CD4-positive, alpha-beta T cell treated with Interleukin-17A for 4 hours (primary cell): ENCODE data around the gene PIK3R3.
"Not testable (repeated sequence)": the region's sequence is repeated elsewhere in the genome, so short reads cannot be mapped to it uniquely, and the experiment has no call there.

Experiments used
- DNase-seq: peaks from one replicate; pipeline ENCODE4 v3.0.0-alpha.2; 2020; ENCODE audit warnings: mixed read lengths

PIK3R3 gene

GRCh38 chr1:46099215-46099614, 33.2 kb downstream of the PIK3R3 start:
- DNase-seq, result no peak

GRCh38 chr1:46098027-46098712, 34.3 kb downstream of the PIK3R3 start:
- no peak for DNase-seq

DNA sequence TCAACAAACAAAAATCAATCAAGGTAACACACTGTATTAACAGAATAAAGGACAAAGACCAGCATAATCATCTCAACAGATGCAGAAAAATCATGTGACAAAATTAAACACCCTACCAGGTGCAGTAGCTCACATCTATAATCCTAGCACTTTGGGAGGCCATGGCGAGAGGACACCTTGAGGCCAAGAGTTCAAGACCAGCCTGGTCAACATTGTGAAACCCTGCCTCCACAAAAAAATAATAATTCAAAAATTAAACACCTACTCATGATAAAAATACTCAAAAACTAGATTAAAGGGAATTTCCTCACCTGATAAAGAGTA, 35.3 kb downstream of the PIK3R3 start:
- no peak for DNase-seq

- DNase-seq, result no peak
These were observed 35.9 kb downstream of the PIK3R3 start for GRCh38 chr1:46096269-46097148.

GRCh38 chr1:46095110-46095509, 37.3 kb downstream of the PIK3R3 start:
- DNase-seq, result not testable (repeated sequence)

DNA sequence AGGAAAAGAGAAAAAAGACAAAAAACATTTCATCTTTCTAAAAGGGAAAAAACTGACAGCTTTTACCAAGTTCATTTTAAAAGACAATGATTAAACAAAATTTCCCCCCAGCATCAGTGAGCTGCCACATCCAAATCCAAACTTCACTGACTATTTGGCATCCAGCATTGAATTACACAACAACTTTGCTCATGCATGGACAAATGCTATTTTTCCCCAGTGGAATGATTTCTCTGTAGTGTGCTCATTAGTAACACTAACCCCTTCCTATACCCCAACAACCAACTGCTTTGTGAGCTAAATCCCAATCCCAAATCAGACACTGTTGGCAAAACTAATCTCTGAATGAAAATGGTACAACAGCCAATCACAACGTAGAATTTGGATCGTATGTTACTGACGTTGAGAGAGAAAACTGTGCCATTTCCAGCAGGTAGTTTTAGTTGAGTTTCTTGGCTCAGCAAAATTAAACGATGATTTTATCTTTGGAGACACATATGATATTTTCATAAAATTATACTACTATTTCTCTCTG, 37.9 kb downstream of the PIK3R3 start:
- no peak for DNase-seq

GRCh38 chr1:46093832-46094231, 38.6 kb downstream of the PIK3R3 start:
- DNase-seq, result not testable (repeated sequence)

DNA sequence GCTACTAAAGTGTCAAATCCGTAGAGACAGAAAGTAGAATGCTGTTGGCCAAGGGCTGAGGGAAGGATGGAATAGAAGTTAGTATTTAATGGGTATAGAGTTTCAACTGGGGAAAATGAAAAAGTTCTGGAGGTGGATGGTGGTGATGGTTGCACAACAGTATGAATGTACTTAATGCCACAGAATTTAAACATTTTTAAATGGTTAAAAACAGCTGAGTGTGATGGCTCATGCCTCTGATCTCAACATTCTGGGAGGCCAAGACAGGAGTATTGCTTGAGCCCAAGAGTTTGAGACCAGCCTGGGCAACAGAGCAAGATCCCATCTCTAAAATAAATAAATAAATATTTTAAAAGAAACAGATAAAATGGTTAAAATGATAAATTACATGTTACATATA, 44.5 kb downstream of the PIK3R3 start:
- no peak for DNase-seq

- no peak for DNase-seq
These were observed 45.9 kb downstream of the PIK3R3 start for GRCh38 chr1:46086576-46086975.

DNA sequence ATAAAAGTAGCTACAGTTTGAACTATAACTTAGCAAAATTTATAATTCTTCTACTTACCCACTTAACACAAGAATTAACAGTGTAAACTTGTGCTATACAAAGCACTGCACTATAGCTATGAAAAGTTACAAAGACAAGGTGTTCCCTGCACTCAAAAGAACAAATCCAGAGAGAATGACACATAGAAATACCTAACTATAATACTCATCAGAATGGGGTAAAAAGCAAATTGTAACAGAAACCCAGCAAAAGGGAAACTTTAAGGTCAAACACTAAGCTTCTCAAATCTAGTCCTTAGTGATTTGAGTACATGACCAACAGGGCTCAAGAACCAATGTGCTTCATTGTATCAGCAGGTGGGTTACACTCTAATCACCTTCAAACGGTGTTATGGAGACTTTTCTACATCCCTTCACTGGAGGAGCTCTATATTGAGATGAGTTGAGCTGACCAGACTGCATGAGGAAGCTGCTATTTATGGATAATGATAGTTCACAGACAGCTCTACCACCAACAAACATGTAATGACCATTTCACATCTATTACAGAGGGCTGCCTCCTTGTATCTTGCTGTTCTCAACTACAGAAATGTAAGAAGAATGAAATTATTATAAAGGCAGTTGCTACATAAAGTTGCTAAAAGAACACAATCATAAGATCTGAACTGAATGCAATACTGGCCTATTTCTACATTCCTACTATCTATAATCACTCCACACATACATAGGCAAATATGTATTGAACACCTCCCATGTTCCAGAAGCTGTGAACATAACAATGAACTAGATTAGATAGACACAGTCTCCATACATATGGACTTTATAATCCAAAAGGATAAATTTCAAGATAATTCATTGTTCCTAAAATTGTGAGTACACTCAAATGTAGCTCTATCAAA, 47.6 kb downstream of the PIK3R3 start:
- no peak for DNase-seq

DNA sequence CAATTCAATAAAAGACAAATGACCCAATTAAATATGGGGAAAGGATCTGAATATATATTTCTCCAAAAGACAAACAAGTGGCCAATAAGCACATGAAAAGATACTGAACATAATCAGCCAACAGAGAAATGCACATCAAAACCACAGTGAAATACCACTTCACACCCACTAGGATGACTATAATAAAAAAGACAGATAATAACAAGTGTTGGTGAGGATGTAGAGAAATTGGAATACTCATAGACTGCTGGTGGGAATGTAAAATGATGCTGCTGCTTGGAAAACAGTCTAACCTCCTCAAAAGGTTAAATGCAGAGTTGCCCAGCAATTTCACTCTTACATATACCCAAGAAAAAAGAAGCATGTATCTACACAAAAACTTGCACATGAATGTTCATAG, 48.9 kb downstream of the PIK3R3 start:
- no peak for DNase-seq

GRCh38 chr1:46081619-46082018, 50.8 kb downstream of the PIK3R3 start:
- no peak for DNase-seq

GRCh38 chr1:46081206-46081605, 51.2 kb downstream of the PIK3R3 start:
- DNase-seq, result no peak

- no peak for DNase-seq
These were observed 52.2 kb downstream of the PIK3R3 start for GRCh38 chr1:46080257-46080656.

DNA sequence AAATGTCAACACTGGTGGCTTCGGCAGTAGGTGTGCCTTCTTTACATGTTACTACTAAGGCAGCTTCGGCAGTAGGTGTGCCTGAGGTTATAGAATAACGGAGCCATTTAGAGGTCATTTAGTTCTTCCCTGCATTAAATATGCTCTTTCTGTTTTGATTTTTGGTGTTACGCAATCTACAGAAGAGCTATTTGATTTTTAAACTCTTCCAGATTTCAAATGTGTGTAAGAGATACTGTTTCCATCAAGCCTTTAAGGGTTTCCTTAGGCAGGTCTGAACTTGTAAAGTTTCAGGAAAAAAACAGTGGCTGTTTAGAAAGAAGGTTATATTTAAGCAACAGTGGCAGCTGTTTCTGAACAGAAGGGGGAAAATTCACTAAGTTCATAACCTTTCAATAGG, 54.8 kb downstream of the PIK3R3 start:
- DNase-seq, result no peak

- no peak for DNase-seq
These were observed 56.1 kb downstream of the PIK3R3 start for GRCh38 chr1:46076343-46076742.

DNA sequence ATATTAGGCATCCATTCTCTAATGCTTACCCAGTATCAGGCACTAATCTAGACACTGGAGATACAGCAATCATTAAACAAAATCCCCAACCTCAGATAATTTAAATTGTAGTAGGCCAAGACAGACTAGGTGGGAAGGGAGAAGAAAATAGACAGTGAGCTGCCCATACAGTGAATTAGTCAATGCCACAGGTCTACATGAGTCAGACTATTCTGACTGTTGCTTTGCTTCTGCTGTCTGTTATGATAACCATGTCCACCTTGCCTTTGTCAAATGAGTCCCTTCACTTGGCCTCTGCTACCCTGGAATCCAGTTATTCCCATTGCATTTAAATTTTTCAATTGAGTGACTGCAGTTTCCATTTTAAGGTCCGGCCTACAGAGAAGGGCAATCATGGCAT, 59.5 kb downstream of the PIK3R3 start:
- no peak for DNase-seq

DNA sequence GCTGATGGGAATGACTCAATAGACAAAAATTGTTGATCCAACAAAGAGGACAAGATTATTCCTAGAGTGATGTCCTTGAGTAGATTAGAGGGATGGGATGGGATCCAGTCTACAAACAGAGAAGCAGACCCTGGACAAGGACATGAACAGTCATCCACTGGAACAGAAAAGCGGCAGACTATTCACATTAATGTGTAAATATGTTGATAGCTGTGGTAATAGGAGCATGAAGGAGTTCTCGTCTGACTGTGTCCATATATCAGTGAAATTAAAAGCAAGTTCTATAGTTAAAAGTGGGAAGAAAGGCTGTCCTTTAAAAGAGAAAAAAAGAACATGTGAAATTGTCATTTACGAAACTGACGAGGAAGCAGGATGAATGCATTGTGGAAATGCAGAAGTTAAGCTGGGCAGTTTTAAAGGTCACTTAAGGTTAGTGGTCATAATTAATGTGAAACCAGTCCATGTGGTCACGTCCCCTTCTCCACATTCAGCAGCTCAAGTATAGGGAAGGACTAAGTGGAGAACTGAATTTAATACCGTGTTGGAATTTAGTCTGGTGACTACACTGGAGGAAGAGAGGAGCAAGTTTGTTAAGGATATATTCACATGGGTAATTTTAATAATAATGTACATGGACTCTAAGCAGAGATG, 62.1 kb downstream of the PIK3R3 start:
- DNase-seq, result no peak

DNA sequence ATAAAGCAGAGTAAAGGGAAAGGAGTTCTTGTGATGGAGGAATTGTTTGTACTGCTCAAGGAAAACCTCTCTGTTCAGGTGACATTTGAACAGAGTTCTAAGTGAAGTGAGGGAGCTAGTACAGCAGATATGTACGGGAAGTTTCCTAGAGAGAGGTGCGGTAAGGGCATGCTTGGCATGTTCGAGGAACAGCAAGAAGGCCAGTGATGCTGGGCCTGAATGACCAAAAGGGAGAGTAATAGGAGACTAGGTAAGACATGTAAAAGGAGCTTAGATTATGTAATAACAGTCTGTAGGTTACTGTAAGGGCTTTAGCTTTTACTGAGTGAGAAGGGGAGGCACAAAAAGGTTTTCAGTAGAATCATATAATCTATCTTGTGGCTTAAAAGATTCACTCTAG, 63.9 kb downstream of the PIK3R3 start:
- DNase-seq, result no peak

GRCh38 chr1:46067652-46068051, 64.8 kb downstream of the PIK3R3 start:
- no peak for DNase-seq

DNA sequence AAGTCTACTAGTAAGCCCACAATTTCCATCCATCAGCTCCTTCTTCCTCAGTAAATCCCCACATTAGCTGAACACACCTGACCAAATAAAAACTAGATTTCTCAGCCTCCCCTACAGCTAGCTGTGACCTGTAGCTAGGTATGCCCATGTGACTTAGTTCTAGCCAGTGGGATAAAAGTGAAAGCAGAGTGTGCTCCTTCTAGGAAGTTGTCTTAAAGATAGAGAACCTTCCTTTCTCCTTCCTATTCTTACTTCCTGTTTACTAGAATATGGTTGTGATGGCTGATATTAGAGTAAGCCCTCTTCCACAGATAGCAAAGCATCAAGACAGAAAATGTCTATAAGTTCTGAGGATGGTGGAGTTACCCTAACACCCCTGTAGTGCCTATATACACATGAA, 67.0 kb downstream of the PIK3R3 start:
- DNase-seq, result peak; percentile 4

DNA sequence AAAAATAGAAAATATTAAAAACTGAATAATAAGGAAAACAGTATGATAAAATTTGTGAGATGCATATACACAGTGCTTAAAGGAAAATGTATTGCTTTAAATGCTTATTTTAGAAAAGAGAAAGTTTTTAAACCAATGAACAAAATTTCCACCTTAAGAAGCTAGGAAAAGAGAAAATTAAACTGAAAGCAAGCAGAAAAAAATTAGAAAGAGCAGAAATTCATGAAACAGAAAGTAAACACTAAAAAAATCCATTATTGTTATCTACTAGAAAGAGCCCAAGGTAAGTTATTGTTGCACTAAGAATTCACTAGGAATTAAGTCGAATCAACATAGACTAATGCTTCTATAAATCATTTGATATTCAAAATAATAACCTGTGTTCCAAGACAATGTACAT, 67.7 kb downstream of the PIK3R3 start:
- DNase-seq, result no peak
